C4-2B (cell line): ENCODE results near the gene SLX4IP.

ENCODE experiments used
- ZFX ChIP-seq: fragments of 450-650 bp; IDR thresholded peaks from 2 replicates; pipeline ENCODE4 v1.6.1; 2017
- TF ChIP-seq, protein P1 (sequence below): fragments of 450-650 bp; conservative IDR thresholded peaks from 2 replicates; pipeline ENCODE4 v1.5.1; 2017; ENCODE audit warnings: mild to moderate bottlenecking

DNA sequence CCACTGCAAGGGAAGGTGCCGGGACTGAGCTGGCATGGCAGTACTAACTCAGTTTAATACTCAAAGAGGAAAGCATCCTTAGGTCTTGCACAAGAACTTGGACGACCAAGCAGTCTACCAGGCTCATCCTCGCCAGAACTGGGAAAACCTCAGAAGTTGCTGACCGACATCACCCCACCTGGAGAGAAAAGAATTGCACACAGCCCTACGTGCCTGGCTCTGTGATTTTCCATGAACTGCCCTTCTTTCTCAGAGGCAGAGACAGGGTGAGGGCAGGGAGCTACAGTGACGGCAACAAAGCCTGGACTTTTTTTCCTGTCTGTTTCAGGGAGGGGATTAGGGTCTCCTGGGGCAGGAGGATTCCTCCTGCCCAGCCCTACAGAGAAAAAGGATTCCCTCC, 230.7 kb downstream of the SLX4IP start:
- TF ChIP-seq, protein P1, sequence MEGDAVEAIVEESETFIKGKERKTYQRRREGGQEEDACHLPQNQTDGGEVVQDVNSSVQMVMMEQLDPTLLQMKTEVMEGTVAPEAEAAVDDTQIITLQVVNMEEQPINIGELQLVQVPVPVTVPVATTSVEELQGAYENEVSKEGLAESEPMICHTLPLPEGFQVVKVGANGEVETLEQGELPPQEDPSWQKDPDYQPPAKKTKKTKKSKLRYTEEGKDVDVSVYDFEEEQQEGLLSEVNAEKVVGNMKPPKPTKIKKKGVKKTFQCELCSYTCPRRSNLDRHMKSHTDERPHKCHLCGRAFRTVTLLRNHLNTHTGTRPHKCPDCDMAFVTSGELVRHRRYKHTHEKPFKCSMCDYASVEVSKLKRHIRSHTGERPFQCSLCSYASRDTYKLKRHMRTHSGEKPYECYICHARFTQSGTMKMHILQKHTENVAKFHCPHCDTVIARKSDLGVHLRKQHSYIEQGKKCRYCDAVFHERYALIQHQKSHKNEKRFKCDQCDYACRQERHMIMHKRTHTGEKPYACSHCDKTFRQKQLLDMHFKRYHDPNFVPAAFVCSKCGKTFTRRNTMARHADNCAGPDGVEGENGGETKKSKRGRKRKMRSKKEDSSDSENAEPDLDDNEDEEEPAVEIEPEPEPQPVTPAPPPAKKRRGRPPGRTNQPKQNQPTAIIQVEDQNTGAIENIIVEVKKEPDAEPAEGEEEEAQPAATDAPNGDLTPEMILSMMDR, result no peak
- TF ChIP-seq ZFX, result no peak
